Astrocyte of the cerebellum (primary cell): ENCODE data around the gene PCNX2.

ENCODE experiments used
- DNase-seq: peaks from one replicate; pipeline ENCODE4 v3.0.0-alpha.2; 2011; ENCODE audit warnings: low read depth
- H3K4me3 ChIP-seq: 2 replicates; pipeline ENCODE4 v1.5.1; 2011; ENCODE audit warnings: mild to moderate bottlenecking, low read depth, low read length, moderate library complexity
- in situ Hi-C: cut with HindIII; loops from 2 replicates; pipeline ENCODE4 v1.10.0; 2017; ENCODE audit warnings: low sequenced_read_pairs
- TF ChIP-seq, protein P1 (sequence below): IDR thresholded peaks from 2 replicates; pipeline ENCODE4 v1.5.1; 2012; ENCODE audit warnings: low read length, low read depth, moderate library complexity, mild to moderate bottlenecking; ENCODE audit errors: missing control alignments

PCNX2 gene

DNA sequence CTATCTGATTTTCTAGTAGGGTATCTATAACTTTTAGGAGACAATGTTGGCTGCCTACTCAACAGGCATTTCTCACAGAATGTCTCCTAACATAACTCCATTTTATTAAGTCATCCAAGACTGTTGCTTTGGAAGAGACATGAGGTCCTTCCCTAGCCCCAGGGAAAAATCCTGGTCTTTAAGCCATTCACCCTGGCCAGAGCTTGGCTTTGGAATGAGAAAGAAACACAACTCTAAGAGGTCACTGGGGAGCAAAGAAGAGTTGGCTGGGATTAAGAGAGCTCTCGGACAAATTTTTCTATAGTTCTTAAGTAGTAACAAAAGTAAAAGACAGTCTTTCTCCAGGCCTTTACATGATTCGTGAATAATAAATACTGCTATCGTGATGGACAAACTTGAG, 57.9 kb downstream of the PCNX2 start:
- DNase-seq, result no peak
- in situ Hi-C loops, result no loop called here
- TF ChIP-seq, protein P1, sequence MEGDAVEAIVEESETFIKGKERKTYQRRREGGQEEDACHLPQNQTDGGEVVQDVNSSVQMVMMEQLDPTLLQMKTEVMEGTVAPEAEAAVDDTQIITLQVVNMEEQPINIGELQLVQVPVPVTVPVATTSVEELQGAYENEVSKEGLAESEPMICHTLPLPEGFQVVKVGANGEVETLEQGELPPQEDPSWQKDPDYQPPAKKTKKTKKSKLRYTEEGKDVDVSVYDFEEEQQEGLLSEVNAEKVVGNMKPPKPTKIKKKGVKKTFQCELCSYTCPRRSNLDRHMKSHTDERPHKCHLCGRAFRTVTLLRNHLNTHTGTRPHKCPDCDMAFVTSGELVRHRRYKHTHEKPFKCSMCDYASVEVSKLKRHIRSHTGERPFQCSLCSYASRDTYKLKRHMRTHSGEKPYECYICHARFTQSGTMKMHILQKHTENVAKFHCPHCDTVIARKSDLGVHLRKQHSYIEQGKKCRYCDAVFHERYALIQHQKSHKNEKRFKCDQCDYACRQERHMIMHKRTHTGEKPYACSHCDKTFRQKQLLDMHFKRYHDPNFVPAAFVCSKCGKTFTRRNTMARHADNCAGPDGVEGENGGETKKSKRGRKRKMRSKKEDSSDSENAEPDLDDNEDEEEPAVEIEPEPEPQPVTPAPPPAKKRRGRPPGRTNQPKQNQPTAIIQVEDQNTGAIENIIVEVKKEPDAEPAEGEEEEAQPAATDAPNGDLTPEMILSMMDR, result no peak

DNA sequence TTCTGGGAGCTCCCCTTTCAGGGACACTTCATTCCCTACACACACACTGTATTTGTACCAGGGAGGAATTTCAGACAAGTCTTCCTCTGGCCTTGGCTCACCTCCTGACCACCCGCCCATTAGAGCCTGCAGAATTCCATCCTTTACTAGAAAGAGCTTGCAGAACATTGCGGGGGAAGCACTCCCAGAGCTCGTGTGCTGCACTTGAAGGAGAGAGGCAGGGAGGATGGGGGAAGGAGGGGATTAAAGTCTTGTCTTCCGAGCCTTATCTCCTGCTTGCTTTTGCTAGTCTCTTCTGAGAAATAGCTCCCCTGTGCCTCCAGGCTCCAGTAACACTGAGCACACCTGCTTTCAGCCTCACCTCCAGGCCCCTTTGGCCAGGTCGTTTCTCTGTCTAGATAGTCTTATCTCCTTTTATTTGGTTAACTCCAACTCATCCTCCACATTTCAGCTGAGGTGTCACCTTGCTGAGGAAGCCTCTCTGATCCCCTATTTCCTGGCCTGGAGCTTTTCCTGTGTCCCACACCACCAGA, 62.0 kb downstream of the PCNX2 start:
- no peak overlapping the region for H3K4me3 ChIP-seq
- TF ChIP-seq, protein P1, result no peak
- no peak for DNase-seq
- in situ Hi-C loops, result no loop called here

More for the DNA sequence above, 57.9 kb downstream of the PCNX2 start:
- no peak overlapping the region for H3K4me3 ChIP-seq

DNA sequence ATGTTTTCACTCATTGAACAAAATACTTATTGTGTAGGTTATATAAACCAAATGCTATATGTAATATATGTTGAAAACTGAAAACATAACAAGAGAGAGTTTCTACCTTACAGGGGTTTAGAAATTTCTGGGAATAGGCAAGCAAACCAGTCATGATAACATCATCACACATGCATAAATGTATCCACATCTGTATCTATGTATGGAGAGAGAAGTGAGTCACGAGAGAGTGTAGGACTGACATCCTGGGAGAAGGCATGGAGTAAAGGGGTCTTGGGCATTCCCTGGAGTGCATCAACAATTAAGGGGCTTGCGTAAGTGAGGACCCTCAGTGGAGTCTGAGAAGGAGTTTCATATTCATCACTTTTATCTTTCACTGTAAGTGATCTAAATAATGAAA, 65.5 kb downstream of the PCNX2 start:
- no peak overlapping the region for H3K4me3 ChIP-seq
- in situ Hi-C loops, result no loop called here
- no peak for DNase-seq
- TF ChIP-seq, protein P1, result no peak

DNA sequence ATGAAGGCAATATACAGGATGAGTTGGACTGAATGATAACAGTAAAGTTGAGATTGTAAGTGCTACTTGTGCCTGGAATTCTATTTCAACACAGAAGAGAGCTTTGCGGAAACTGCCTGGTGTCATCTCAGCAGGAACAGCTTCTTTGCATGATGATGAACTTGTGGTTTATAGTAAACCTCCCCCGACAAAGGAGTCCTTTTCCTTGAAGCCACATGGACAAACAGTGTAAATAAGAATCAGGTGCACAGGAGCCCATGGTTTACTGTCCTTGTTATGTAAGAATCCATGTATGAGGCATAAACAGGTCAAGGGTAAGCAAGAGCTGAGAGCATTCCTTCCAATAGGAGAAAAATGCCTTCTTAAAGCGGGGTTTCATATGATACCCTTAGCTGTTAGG, 66.2 kb downstream of the PCNX2 start:
- no peak for DNase-seq
- TF ChIP-seq, protein P1, result no peak
- no peak overlapping the region for H3K4me3 ChIP-seq
- in situ Hi-C loops, result no loop called here

DNA sequence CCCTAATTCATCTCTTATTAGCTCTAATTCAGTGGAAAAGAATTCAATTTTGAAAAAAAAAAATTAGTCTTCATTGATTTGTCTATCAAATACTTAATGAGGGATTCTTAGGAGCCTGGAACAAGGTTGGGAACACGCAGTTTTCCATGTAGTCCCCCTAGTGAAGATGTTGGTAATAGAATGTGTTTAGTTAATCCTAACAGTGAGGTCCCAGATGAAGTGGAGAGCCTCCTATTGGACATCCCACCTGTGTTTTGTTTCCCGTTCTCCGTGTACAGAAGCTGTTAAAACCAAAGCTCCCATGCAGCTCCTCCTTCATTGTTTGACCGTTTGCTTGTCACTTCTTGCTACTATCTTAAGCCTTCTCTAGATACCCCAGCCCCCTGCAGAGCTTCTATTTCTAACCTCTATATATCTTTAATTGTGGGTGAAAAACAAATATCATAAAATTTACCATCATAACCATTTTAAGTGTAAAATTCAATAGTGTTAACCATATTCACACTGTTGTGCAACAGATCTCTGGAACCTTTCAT, 67.5 kb downstream of the PCNX2 start:
- H3K4me3 ChIP-seq, result no peak overlapping the region
- in situ Hi-C loops, result no loop called here
- no peak for DNase-seq
- TF ChIP-seq, protein P1, result no peak

DNA sequence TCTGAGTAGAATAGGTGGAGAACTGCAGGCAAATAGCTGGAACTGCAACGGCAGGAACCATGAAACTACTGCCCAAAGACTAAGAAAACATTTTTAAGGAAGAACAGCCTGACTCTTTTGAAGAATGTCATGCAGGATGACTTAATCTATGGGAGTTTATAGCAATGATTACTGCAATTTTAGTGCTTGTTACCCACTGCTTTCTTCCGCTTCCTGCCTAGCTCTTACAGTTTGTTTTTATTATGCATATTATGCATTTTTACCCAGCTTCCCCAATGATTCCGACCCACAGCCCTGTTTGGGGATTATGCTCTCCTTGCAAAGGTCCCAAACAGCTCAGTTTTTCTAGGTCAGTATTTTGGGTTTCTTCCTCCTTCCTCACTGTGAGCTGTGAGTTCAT, 71.2 kb downstream of the PCNX2 start:
- DNase-seq, result no peak
- H3K4me3 ChIP-seq, result no peak overlapping the region
- in situ Hi-C loops, result no loop called here
- TF ChIP-seq, protein P1, result no peak
